HG03432 (cell line): Measurements from ENCODE around the gene DCLK1.

Source experiments
- ATAC-seq: cut with Tn5 transposase; IDR thresholded peaks from one replicate; pipeline ENCODE4 v1.9.1; 2021; ENCODE audit warnings: mild to moderate bottlenecking, moderate library complexity; ENCODE audit not compliant: unreplicated experiment

The DCLK1 gene

GRCh38 chr13:35912841-35913240 is 218.3 kb downstream of the DCLK1 start:
- no peak for ATAC-seq

- no peak for ATAC-seq
Observed at GRCh38 chr13:35909837-35910540, 221.2 kb downstream of the DCLK1 start.

- ATAC-seq: no peak
Observed at GRCh38 chr13:35909091-35909490, 222.1 kb downstream of the DCLK1 start.

- ATAC-seq: no peak
Observed at GRCh38 chr13:35908226-35908625, 223.0 kb downstream of the DCLK1 start.

- no peak for ATAC-seq
Observed at GRCh38 chr13:35906636-35907035, 224.5 kb downstream of the DCLK1 start.

- no peak for ATAC-seq
Observed at GRCh38 chr13:35903075-35903474, 228.1 kb downstream of the DCLK1 start.

- no peak for ATAC-seq
Observed at GRCh38 chr13:35898041-35898440, 233.1 kb downstream of the DCLK1 start.

- no peak for ATAC-seq
Observed at GRCh38 chr13:35894636-35895035, 236.5 kb downstream of the DCLK1 start.

GRCh38 chr13:35892837-35893814 is 238.1 kb downstream of the DCLK1 start:
- ATAC-seq: no peak

GRCh38 chr13:35891507-35892441 is 239.4 kb downstream of the DCLK1 start:
- no peak for ATAC-seq

- ATAC-seq: no peak
Observed at GRCh38 chr13:35889560-35889959, 241.6 kb downstream of the DCLK1 start.

GRCh38 chr13:35888981-35889380 is 242.2 kb downstream of the DCLK1 start:
- ATAC-seq: no peak

GRCh38 chr13:35888457-35888883 is 242.7 kb downstream of the DCLK1 start:
- no peak for ATAC-seq

GRCh38 chr13:35887115-35887666 is 244.0 kb downstream of the DCLK1 start:
- no peak for ATAC-seq

GRCh38 chr13:35886332-35887114 is 244.7 kb downstream of the DCLK1 start:
- ATAC-seq: no peak

GRCh38 chr13:35884211-35884760 is 246.9 kb downstream of the DCLK1 start:
- no peak for ATAC-seq

GRCh38 chr13:35882722-35883497 is 248.3 kb downstream of the DCLK1 start:
- no peak for ATAC-seq

GRCh38 chr13:35881360-35881759 is 249.8 kb downstream of the DCLK1 start:
- ATAC-seq: no peak

GRCh38 chr13:35879111-35879510 is 252.1 kb downstream of the DCLK1 start:
- no peak for ATAC-seq
